ENCODE results near the gene C1D.
A peak's percentile ranks its signal among the peaks of the same experiment; 100 is the strongest.

Gene C1D

GRCh38 chr2:68062680-68063387 lies at the start of gene C1D:
C1D (minus strand) TSS chr2:68063004; CDS start chr2:68047310, 15,694 bp downstream.
- DNase-seq (ENCODE audit: low spot score) = peak; percentile 96

GRCh38 chr2:68110102-68110501 lies 47.3 kb upstream of the C1D start:
- DNase-seq (ENCODE audit: low spot score) = no peak

GRCh38 chr2:68108120-68108519 lies 45.3 kb upstream of the C1D start:
- DNase-seq (ENCODE audit: low spot score) = no peak

GRCh38 chr2:68107475-68107874 lies 44.7 kb upstream of the C1D start:
- no peak for DNase-seq (ENCODE audit: low spot score)

- no peak for DNase-seq (ENCODE audit: low spot score)
These were observed 41.5 kb upstream of the C1D start for GRCh38 chr2:68104111-68104835.

- no peak for DNase-seq (ENCODE audit: low spot score)
These were observed 40.9 kb upstream of the C1D start for GRCh38 chr2:68103709-68104055.

- DNase-seq (ENCODE audit: low spot score) = no peak
These were observed 40.4 kb upstream of the C1D start for GRCh38 chr2:68103030-68103708.

- no peak for DNase-seq (ENCODE audit: low spot score)
These were observed 37.4 kb upstream of the C1D start for GRCh38 chr2:68100189-68100588.

- DNase-seq (ENCODE audit: low spot score) = no peak
These were observed 36.5 kb upstream of the C1D start for GRCh38 chr2:68099260-68099659.

GRCh38 chr2:68098291-68098797 lies 35.5 kb upstream of the C1D start:
- no peak for DNase-seq (ENCODE audit: low spot score)

- DNase-seq (ENCODE audit: low spot score) = no peak
These were observed 31.3 kb upstream of the C1D start for GRCh38 chr2:68094111-68094510.

- DNase-seq (ENCODE audit: low spot score) = no peak
These were observed 30.8 kb upstream of the C1D start for GRCh38 chr2:68093634-68094033.

GRCh38 chr2:68091439-68092034 lies 28.7 kb upstream of the C1D start:
- DNase-seq (ENCODE audit: low spot score) = no peak

- DNase-seq (ENCODE audit: low spot score) = no peak
These were observed 27.2 kb upstream of the C1D start for GRCh38 chr2:68089961-68090360.

GRCh38 chr2:68088940-68089339 lies 26.1 kb upstream of the C1D start:
- no peak for DNase-seq (ENCODE audit: low spot score)

- DNase-seq (ENCODE audit: low spot score) = no peak
These were observed 23.4 kb upstream of the C1D start for GRCh38 chr2:68086166-68086565.

- no peak for DNase-seq (ENCODE audit: low spot score)
These were observed 20.5 kb upstream of the C1D start for GRCh38 chr2:68083346-68083745.

GRCh38 chr2:68074050-68074449 lies 11.2 kb upstream of the C1D start:
- DNase-seq (ENCODE audit: low spot score) = no peak

GRCh38 chr2:68063797-68064646 lies 1.2 kb upstream of the C1D start:
- DNase-seq (ENCODE audit: low spot score) = peak; percentile 59

GRCh38 chr2:68060652-68061051 lies 2.2 kb downstream of the C1D start:
- no peak for DNase-seq (ENCODE audit: low spot score)

GRCh38 chr2:68059784-68060525 lies 2.8 kb downstream of the C1D start:
- DNase-seq (ENCODE audit: low spot score) = no peak

Measured in ecto neural progenitor cell (in vitro differentiated cells).